ENCODE results near the gene ALX3.

- TF ChIP-seq KDM1A (IDR thresholded peaks at IDR 0.05; ENCODE audit: borderline replicate concordance, low read length) (no peak), POLR2AphosphoS5 (IDR thresholded peaks at IDR 0.05; ENCODE audit: low read depth, low read length) (no peak), HDAC2 (IDR thresholded peaks at IDR 0.05; ENCODE audit: borderline replicate concordance in 1 of 2, low read depth in 2 of 2, low read length in 2 of 2) (no peak), CTCF (IDR thresholded peaks at IDR 0.05; ENCODE audit: control extremely low read depth in 1 of 3, insufficient read depth in 1 of 3, low read depth in 1 of 3, low read length in 3 of 3) (no peak), RBBP5 (IDR thresholded peaks at IDR 0.05; ENCODE audit: borderline replicate concordance, low read depth, low read length) (no peak), ZNF274 (IDR thresholded peaks at IDR 0.05; ENCODE audit: borderline replicate concordance, extremely low read depth, low read length) (no peak), MAFK (IDR thresholded peaks at IDR 0.05; ENCODE audit: low read depth, low read length) (no peak), EZH2 (IDR thresholded peaks at IDR 0.05; ENCODE audit: low read depth, low read length, severe bottlenecking) (no peak), POLR2A (IDR thresholded peaks at IDR 0.05; ENCODE audit: control extremely low read depth in 1 of 2, low read depth in 2 of 2, low read length in 2 of 2) (no peak), SUZ12 (IDR thresholded peaks at IDR 0.05; ENCODE audit: low read length) (no peak)
Measured at GRCh38 chr1:110056776-110057175, 13.7 kb downstream of the ALX3 start.

Measured in H1 (cell line).